Measurements from ENCODE around the gene CADM2. TPM values are rescaled to one million over a fixed set of nuclear protein-coding genes. Genes with fewer than 3 reads are reported as not detected.
"Not testable (repeated sequence)": the region's sequence is repeated elsewhere in the genome, so short reads cannot be mapped to it uniquely, and the experiment has no call there.

The CADM2 gene
- total and polyA plus RNA-seq, 2 experiments from 2014 or later = 0.09 TPM; not detected in 1

GRCh38 chr3:85977615-85978338 is 1019.0 kb downstream of the CADM2 start:
- H3K27ac ChIP-seq = no peak overlapping the region
- H3K36me3 ChIP-seq (ENCODE audit: low read depth) = no peaks in the 10 kb centered on the region
- no peaks in the 10 kb centered on the region for H3F3A ChIP-seq (ENCODE audit: insufficient read depth)
- H3K4me1 ChIP-seq (ENCODE audit: insufficient read depth) = no peaks in the 10 kb centered on the region
- DNase-seq = no peak
- no peak overlapping the region for H3K4me2 ChIP-seq (ENCODE audit: unreplicated experiment)
- H3K9ac ChIP-seq = no peak overlapping the region
- no peaks in the 10 kb centered on the region for H3K27me3 ChIP-seq (replicated peaks; ENCODE audit: insufficient read depth)
- no peak overlapping the region for H2AFZ ChIP-seq
- in situ Hi-C loops (cut with MboI) = no loop called here
- WGBS, 2 experiments (ENCODE audit: low coverage in 1 of 2, low lambda C conversion rate in 2 of 2, missing lambda C conversion rate in 2 of 2) = 12 to 15% methylated on average over 6 of the region's 6 CpGs
- no peaks in the 10 kb centered on the region for H4K20me1 ChIP-seq (ENCODE audit: insufficient read depth)
- no peaks in the 10 kb centered on the region for H3K79me2 ChIP-seq (ENCODE audit: insufficient read depth)
- H3K9me3 ChIP-seq (ENCODE audit: low read depth) = no peaks in the 10 kb centered on the region
- no peak overlapping the region for H3K4me3 ChIP-seq
- no peak for TF ChIP-seq EZH2phosphoT487 (IDR thresholded peaks at IDR 0.05; ENCODE audit: insufficient read depth, low read depth)
- no peak for TF ChIP-seq EZH2 (IDR thresholded peaks at IDR 0.05; ENCODE audit: insufficient read depth, poor library complexity, severe bottlenecking)
- H3K9me2 ChIP-seq (ENCODE audit: insufficient read depth) = no peaks in the 10 kb centered on the region

GRCh38 chr3:85979034-85979433 is 1020.2 kb downstream of the CADM2 start:
- no peaks in the 10 kb centered on the region for H3K79me2 ChIP-seq (ENCODE audit: insufficient read depth)
- no peak for DNase-seq
- H3K4me2 ChIP-seq (ENCODE audit: unreplicated experiment) = no peak overlapping the region
- no peak overlapping the region for H2AFZ ChIP-seq
- H3K27me3 ChIP-seq (replicated peaks; ENCODE audit: insufficient read depth) = no peaks in the 10 kb centered on the region
- TF ChIP-seq EZH2phosphoT487 (IDR thresholded peaks at IDR 0.05; ENCODE audit: insufficient read depth, low read depth) (no peak), EZH2 (IDR thresholded peaks at IDR 0.05; ENCODE audit: insufficient read depth, poor library complexity, severe bottlenecking) (no peak)
- in situ Hi-C loops (cut with MboI) = no loop called here
- H4K20me1 ChIP-seq (ENCODE audit: insufficient read depth) = no peaks in the 10 kb centered on the region
- H3K9me2 ChIP-seq (ENCODE audit: insufficient read depth) = no peaks in the 10 kb centered on the region
- no peaks in the 10 kb centered on the region for H3F3A ChIP-seq (ENCODE audit: insufficient read depth)
- H3K36me3 ChIP-seq (ENCODE audit: low read depth) = no peaks in the 10 kb centered on the region
- H3K9ac ChIP-seq = no peak overlapping the region
- H3K9me3 ChIP-seq (ENCODE audit: low read depth) = peaks cover 7% of the 10 kb centered on the region
- H3K4me1 ChIP-seq (ENCODE audit: insufficient read depth) = no peaks in the 10 kb centered on the region
- H3K4me3 ChIP-seq = no peak overlapping the region
- no peak overlapping the region for H3K27ac ChIP-seq

GRCh38 chr3:85989581-85989980 is 1030.8 kb downstream of the CADM2 start:
- H3K36me3 ChIP-seq (ENCODE audit: low read depth); H4K20me1 ChIP-seq (ENCODE audit: insufficient read depth); H3K4me3 ChIP-seq; in situ Hi-C loops (cut with MboI); H3K9me2 ChIP-seq (ENCODE audit: insufficient read depth); H3K9me3 ChIP-seq (ENCODE audit: low read depth); H2AFZ ChIP-seq; H3K4me2 ChIP-seq (ENCODE audit: unreplicated experiment); H3K27ac ChIP-seq; H3K27me3 ChIP-seq (replicated peaks; ENCODE audit: insufficient read depth); H3K79me2 ChIP-seq (ENCODE audit: insufficient read depth); H3K9ac ChIP-seq; DNase-seq; H3K4me1 ChIP-seq (ENCODE audit: insufficient read depth); H3F3A ChIP-seq (ENCODE audit: insufficient read depth): not testable (repeated sequence)
- 38 to 54% methylated on average over 10 of the region's 10 CpGs for WGBS, 2 experiments (ENCODE audit: low coverage in 1 of 2, low lambda C conversion rate in 2 of 2, missing lambda C conversion rate in 2 of 2)

- no peaks in the 10 kb centered on the region for H3F3A ChIP-seq (ENCODE audit: insufficient read depth)
- TF ChIP-seq EZH2 (IDR thresholded peaks at IDR 0.05; ENCODE audit: insufficient read depth, poor library complexity, severe bottlenecking) = no peak
- no peak for TF ChIP-seq EZH2phosphoT487 (IDR thresholded peaks at IDR 0.05; ENCODE audit: insufficient read depth, low read depth)
- no peaks in the 10 kb centered on the region for H3K27me3 ChIP-seq (replicated peaks; ENCODE audit: insufficient read depth)
- no peaks in the 10 kb centered on the region for H3K4me1 ChIP-seq (ENCODE audit: insufficient read depth)
- H3K79me2 ChIP-seq (ENCODE audit: insufficient read depth) = no peaks in the 10 kb centered on the region
- no peaks in the 10 kb centered on the region for H3K9me2 ChIP-seq (ENCODE audit: insufficient read depth)
- no peak overlapping the region for H3K9ac ChIP-seq
- no peak overlapping the region for H3K4me3 ChIP-seq
- no peaks in the 10 kb centered on the region for H4K20me1 ChIP-seq (ENCODE audit: insufficient read depth)
- no peaks in the 10 kb centered on the region for H3K9me3 ChIP-seq (ENCODE audit: low read depth)
- in situ Hi-C loops (cut with MboI) = no loop called here
- H3K4me2 ChIP-seq (ENCODE audit: unreplicated experiment) = no peak overlapping the region
- no peak for DNase-seq
- no peak overlapping the region for H2AFZ ChIP-seq
- H3K36me3 ChIP-seq (ENCODE audit: low read depth) = no peaks in the 10 kb centered on the region
- 55 to 74% methylated on average over 1 of the region's 1 CpG for WGBS, 2 experiments (ENCODE audit: low coverage in 1 of 2, low lambda C conversion rate in 2 of 2, missing lambda C conversion rate in 2 of 2)
- H3K27ac ChIP-seq = no peak overlapping the region
Observed at GRCh38 chr3:86029590-86029989, 1070.8 kb downstream of the CADM2 start.

GRCh38 chr3:86037916-86038315 is 1079.1 kb downstream of the CADM2 start:
- no peaks in the 10 kb centered on the region for H3K4me1 ChIP-seq (ENCODE audit: insufficient read depth)
- DNase-seq = no peak
- H2AFZ ChIP-seq = no peak overlapping the region
- H3K9me2 ChIP-seq (ENCODE audit: insufficient read depth) = no peaks in the 10 kb centered on the region
- no peak overlapping the region for H3K4me2 ChIP-seq (ENCODE audit: unreplicated experiment)
- in situ Hi-C loops (cut with MboI) = no loop called here
- H3K36me3 ChIP-seq (ENCODE audit: low read depth) = no peaks in the 10 kb centered on the region
- H4K20me1 ChIP-seq (ENCODE audit: insufficient read depth) = no peaks in the 10 kb centered on the region
- no peaks in the 10 kb centered on the region for H3K9me3 ChIP-seq (ENCODE audit: low read depth)
- no peak overlapping the region for H3K4me3 ChIP-seq
- H3K9ac ChIP-seq = no peak overlapping the region
- no peaks in the 10 kb centered on the region for H3F3A ChIP-seq (ENCODE audit: insufficient read depth)
- no peak for TF ChIP-seq EZH2 (IDR thresholded peaks at IDR 0.05; ENCODE audit: insufficient read depth, poor library complexity, severe bottlenecking)
- TF ChIP-seq EZH2phosphoT487 (IDR thresholded peaks at IDR 0.05; ENCODE audit: insufficient read depth, low read depth) = no peak
- H3K27me3 ChIP-seq (replicated peaks; ENCODE audit: insufficient read depth) = no peaks in the 10 kb centered on the region
- no peaks in the 10 kb centered on the region for H3K79me2 ChIP-seq (ENCODE audit: insufficient read depth)
- H3K27ac ChIP-seq = no peak overlapping the region
